ENCODE data around the gene ATG9B.
A peak's percentile ranks its signal among the peaks of the same experiment; 100 is the strongest.
"Not testable (repeated sequence)": the region's sequence is repeated elsewhere in the genome, so short reads cannot be mapped to it uniquely, and the experiment has no call there.

The ATG9B gene

DNA sequence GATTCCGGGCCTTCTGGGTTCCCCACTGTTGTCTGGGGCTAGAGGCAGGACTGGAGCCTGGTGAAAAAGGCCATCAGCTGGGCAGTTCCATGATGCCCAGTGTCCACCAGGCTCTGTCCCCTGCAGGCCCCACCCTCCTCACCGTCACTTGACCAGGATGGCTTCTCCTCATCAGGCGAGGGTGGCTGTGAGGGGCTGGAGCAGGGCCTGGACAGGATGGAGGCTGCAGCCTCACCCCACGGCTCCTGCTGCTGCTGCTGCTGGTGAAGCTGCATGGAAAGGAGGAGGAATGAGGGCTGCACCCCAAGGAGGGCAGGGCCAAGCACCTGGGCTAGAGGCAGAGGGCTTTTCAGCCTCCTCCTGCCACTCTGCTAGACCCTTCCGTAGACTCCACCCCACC, 8.3 kb downstream of the ATG9B start:
- DNase-seq (ENCODE audit: low read depth), result no peak

GRCh38 chr7:151014950-151015349, 9.3 kb downstream of the ATG9B start:
- no peak for DNase-seq (ENCODE audit: low read depth)

GRCh38 chr7:151013733-151014497, 10.4 kb downstream of the ATG9B start:
- peak; percentile 74 for DNase-seq (ENCODE audit: low read depth)

GRCh38 chr7:151013356-151013732, 10.9 kb downstream of the ATG9B start:
- DNase-seq (ENCODE audit: low read depth), result no peak

DNA sequence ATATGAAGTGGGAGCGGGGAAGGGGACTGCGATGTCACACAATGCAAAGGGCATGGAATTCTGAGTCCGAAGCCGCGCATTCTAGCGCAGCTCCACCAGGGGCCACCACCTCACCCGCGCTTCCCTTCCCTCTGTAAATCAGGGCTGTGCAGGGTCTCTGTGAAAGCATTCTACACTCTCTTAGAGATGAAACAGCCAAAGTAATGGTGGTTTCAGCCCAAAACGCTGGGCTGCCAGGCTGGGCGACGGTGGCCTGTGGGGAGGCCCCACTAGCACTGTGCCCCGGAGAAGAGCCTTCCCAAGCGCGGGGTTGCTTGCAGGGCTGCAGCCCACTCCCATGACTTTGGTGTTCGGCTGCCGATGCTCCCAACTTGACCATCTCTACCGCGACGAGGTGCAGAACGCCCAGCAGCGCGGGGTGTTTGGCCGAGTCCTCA, 11.4 kb downstream of the ATG9B start:
- DNase-seq (ENCODE audit: low read depth), result no peak

DNA sequence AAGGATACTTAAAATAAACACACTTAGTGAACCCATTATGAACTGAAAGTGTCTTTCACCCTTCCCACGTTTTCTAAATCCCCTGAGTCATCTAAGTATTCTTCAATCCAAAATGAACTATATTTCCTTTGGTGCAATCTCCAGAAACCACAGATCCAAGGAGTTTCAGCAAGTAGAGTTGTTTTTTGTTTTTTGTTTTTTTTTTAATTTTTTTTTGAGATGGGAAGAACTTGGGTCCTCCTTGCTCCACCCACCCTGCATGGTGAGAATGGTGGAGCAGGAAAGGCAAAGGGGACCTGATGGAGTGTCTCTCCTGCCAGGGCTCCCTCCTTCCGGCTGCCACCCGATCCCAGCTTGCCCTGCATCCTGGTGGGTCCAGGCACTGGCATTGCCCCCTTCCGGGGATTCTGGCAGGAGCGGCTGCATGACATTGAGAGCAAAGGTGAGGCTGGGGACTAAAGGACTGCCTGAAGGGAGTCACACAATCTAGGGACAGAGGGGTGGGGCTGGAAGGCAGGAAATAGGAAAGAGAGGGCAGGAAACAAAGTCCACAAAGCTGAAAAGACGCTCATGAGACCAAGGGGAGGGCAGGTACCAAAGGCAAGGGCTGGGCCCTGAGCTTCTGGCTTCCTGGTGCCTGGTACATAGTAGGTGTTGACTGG, 12.1 kb downstream of the ATG9B start:
- no peak for DNase-seq (ENCODE audit: low read depth)

- DNase-seq (ENCODE audit: low read depth), result not testable (repeated sequence)
These were observed 12.7 kb downstream of the ATG9B start for GRCh38 chr7:151011616-151012015.

DNA sequence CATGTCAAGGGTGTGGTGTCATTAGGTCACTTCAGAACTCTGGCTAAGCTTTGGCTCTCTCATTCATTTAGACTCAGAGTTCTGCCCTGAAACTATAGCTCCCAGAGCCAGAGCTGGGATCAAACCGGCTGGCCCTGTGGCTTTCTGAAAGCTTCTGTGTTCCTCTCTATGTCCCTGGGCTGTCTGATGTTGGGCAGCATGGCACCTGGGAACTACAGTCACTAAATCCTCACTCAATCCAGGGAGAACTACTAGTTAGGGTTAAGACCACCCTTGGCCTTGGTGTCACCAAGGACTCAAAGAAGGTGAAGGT, 13.2 kb downstream of the ATG9B start:
- no peak for DNase-seq (ENCODE audit: low read depth)

DNA sequence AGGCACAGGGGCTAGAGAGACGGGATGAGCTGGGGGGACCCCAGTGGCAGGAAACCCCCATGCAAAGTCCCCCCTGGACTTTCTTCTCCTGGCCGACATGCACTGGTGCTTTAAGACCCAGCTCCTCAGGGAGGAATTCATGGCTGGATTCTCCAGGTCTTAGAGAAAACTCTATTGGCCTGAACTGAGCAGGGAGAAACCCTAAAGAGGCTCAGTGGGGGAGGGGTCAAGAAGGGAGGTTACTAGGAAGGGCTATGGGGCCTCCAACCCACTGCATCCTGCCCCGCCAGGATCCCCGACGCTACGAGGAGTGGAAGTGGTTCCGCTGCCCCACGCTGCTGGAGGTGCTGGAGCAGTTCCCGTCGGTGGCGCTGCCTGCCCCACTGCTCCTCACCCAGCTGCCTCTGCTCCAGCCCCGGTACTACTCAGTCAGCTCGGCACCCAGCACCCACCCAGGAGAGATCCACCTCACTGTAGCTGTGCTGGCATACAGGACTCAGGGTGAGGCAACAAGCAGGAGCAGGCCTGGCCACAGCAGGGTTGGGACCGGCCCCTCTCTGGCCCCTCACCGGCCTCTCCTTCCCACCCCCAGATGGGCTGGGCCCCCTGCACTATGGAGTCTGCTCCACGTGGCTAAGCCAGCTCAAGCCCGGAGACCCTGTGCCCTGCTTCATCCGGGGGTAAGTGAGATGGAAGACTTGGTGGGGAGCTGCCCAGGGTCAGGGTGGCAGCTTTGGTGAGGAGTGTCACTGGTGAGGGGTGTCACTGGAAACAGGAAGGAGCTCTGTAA, 13.8 kb downstream of the ATG9B start:
- peak; percentile 31 for DNase-seq (ENCODE audit: low read depth)

- DNase-seq (ENCODE audit: low read depth), result no peak
These were observed 14.3 kb downstream of the ATG9B start for GRCh38 chr7:151010037-151010306.

DNA sequence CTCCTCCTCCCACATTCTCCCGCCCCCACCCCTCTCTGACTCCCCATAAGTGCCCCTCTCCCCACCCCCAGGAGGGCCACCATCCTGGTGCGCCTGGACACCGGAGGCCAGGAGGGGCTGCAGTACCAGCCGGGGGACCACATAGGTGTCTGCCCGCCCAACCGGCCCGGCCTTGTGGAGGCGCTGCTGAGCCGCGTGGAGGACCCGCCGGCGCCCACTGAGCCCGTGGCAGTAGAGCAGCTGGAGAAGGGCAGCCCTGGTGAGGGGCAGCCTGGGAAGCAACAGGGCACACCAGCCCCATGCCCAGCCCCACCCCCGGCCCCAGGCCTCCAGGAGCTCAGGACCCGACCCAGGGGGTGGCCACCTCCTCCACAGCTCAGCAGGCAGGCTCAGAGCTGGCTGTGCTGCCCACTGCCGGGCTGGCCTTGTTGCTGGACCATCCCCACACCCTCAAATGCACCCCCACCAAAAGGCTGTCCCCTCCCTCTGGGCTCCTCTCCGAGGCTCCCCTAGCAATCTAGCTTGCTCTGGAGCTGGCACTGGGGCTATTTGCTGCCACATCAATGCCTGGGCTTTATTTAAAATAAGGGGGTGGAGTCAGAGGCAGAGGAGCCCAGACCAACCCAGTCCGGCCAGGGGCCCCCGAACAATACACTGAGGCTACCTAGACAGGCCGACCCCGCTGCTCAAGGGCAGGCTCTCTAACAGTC, 14.8 kb downstream of the ATG9B start:
- DNase-seq (ENCODE audit: low read depth), result no peak

DNA sequence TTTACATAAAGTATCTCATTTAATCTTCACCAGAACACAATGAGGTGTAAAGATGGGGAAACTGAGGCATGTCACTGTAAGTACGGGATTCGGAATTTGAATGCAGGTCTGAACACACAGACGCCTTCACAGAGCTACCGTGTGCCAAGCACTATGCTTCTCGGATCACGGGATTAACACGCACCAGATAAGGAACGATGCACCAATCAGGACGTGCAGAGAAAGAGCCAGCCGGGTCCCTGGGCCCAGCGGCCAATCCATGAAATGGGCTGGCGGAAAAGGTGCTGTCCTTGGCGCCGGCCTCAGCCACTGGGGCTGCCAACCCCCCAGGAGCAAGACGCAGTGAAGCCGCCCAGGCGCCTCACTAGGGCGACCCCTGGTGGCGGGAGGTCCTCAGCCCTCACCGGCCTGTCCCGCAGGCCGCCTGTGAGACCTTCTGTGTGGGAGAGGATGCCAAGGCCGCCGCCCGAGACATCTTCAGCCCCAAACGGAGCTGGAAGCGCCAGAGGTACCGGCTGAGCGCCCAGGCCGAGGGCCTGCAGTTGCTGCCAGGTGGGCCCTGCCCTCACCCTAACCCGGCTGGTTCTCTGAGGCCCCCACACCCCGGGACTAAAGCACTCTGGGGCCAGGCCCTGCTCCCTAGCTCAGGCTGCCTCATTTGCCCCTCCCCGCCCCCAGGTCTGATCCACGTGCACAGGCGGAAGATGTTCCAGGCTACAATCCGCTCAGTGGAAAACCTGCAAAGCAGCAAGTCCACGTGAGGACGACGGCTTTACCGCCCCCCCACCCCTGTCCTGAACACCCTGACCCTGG, 15.6 kb downstream of the ATG9B start:
- DNase-seq (ENCODE audit: low read depth), result peak; percentile 79

DNA sequence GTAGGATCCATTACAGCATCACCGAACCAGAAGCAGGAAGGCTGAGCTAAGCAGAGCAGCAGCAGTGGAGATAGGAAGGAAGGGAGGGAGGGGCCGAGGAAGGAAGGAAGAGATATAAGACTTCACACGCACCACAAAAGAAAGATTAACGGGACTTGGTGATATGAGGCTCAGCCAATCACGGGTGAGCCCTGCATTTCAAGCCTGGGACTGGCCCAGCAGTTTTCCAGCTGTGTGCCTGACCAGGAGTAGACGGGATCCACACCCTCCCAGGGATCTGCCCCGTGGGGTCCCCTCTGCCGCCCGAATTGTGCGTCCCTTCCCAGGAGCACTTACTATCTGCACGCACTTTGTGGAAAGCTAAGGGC, 16.2 kb downstream of the ATG9B start:
- DNase-seq (ENCODE audit: low read depth), result no peak

DNA sequence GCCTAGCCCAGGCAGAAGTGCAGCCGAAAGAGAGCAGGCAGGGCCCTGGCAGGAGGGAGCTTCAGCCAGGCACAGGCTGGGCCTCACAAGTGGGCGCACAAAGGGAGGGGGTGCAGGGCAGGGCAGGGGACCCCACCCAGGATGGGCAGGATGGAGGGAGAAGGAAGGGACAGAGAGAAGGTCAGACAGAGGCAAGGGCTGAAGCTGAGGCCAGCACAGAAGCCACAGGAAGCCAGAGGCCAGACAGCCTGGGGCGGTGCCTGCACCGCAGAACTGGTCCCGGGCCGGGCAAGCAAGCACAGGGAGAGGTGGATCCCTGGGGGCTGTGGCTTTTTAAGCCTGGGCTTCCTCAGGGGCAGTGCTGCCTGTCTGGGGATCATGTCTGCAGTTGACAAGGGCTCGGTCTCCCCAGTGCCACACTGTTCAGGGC, 16.8 kb downstream of the ATG9B start:
- DNase-seq (ENCODE audit: low read depth), result no peak

DNA sequence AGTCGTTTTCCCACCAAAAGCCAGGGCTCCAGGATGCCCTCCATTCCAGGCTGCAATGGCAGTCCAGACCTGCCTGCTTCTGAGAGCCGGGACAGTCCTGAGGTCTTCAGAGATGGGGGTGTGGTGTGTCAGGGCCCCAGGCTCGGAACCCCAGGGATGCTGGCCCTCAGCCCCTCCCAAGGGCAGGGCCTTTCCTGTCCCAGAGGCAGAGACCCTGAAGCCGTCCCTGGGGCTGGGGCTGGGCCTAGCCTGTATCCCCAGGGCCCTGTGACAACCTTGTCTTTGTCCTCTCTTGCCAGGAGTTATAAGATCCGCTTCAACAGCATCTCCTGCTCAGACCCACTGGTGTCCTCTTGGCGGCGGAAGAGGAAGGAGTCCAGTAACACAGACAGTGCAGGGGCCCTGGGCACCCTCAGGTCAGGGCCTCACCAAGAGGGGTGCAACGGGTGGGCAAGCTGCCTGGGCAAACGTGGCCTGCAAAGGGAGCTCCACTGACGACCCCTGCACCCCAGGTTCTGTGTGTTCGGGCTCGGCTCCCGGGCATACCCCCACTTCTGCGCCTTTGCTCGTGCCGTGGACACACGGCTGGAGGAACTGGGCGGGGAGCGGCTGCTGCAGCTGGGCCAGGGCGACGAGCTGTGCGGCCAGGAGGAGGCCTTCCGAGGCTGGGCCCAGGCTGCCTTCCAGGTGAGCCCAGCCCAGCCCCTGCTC, 17.5 kb downstream of the ATG9B start:
- no peak for DNase-seq (ENCODE audit: low read depth)

DNA sequence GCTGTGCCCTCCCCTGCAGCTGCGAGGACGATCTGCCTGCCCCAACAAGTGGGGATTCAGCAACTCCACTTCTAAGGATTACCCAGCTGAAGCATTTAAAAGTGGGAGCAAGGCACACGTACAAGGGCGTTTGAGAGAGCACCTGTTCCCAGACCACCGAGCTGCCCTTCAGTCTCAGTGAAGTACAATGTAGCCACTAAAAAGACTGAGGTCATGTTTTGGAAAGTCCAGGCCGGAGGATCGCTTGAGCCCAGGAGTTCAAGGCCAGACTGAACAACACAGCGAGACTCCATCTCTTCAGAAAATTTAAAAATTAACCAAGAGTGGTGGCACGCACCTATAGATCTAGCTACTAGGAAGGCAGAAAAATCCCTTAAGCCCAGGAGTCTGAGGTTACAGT, 18.7 kb downstream of the ATG9B start:
- no peak for DNase-seq (ENCODE audit: low read depth)

GRCh38 chr7:151003572-151003971, 20.7 kb downstream of the ATG9B start:
- DNase-seq (ENCODE audit: low read depth), result no peak

- DNase-seq (ENCODE audit: low read depth), result no peak
These were observed 22.7 kb downstream of the ATG9B start for GRCh38 chr7:151001546-151001945.

- no peak for DNase-seq (ENCODE audit: low read depth)
These were observed 23.3 kb downstream of the ATG9B start for GRCh38 chr7:151000897-151001495.

DNA sequence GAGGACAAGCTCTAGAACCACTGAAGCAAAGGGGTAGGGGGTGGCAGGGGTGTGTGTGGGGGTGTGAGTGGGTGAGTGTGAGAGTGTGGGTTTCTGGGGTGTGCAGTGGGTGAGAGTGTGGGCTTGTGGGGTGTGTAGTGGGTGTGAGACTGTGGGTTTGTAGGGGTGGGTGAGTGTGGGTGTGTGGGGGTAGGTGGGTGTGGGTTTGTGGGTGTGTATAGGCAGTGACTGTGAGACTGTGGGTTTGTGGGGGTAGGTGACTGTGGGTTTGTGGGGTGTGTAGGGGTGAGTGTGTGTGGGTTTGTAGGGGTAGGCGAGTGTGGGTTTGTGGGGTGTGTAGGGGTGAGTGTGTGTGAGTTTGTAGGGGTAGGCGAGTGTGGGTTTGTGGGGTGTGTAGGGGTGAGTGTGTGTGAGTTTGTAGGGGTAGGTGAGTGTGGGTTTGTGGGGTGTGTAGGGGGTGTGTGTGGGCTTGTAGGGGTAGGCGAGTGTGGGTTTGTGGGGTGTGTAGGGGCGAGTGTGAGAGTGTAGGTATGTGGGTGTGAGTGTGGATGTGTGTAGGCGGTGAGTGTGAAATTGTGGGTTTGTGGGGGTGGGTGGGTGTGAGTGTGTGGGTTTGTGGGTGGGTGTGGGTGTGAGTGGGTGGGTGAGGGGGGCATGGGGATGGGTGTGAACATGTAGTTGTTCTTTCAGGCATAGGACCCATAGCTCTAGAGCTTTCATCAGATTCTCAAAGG, 24.6 kb downstream of the ATG9B start:
- no peak for DNase-seq (ENCODE audit: low read depth)

Measured in activated T-cell treated with anti-CD3 and anti-CD28 coated beads for 24 hours (primary cell).